NB4 (cell line): ENCODE results near the gene EMP2.
A peak's percentile ranks its signal among the peaks of the same experiment; 100 is the strongest.

Source experiments
- DNase-seq: peaks from one replicate; pipeline ENCODE4 v3.0.0; 2010; ENCODE audit warnings: low read depth
- H3K4me3 ChIP-seq: one replicate; pipeline ENCODE4 v1.5.1; 2011; ENCODE audit warnings: mild to moderate bottlenecking, low read depth, low read length, moderate library complexity
- MYC ChIP-seq: IDR thresholded peaks from 2 replicates; pipeline ENCODE4 v1.6.1; 2011; ENCODE audit warnings: low read depth, low read length
- POLR2A ChIP-seq: IDR thresholded peaks from 2 replicates; pipeline ENCODE4 v1.6.1; 2011; ENCODE audit warnings: mild to moderate bottlenecking; ENCODE audit not compliant: insufficient read length; ENCODE audit errors: extremely low read depth
- TF ChIP-seq, protein P1 (sequence below): IDR thresholded peaks from one replicate; pipeline ENCODE4 v1.5.1; 2012; ENCODE audit warnings: low read depth, low read length
- TF ChIP-seq, protein P2 (sequence below): IDR thresholded peaks from 2 replicates; pipeline ENCODE4 v1.6.1; 2011; ENCODE audit warnings: low read depth, low read length

Gene EMP2

DNA sequence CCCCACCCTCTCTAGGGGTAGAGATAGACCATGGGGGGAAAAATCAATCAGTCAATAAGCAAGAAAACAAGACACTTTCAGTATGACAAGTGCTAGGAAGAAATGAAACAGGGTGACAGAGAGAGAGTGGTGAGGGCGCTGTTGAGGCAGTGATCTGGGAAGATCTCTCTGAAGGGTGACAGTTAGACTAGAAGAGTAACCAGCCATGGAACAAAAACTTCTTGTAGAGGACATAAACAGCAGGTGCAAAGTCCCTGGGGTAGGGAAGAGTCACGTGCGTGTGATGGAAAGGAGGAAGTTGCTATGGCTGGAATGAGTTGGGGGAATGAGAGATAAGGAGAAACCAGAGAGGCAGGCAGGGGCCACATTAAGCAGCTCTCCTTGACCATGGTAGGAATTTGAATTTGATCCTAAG is 16.8 kb upstream of the EMP2 start:
- peak; percentile 33 for DNase-seq
- TF ChIP-seq, protein P1, sequence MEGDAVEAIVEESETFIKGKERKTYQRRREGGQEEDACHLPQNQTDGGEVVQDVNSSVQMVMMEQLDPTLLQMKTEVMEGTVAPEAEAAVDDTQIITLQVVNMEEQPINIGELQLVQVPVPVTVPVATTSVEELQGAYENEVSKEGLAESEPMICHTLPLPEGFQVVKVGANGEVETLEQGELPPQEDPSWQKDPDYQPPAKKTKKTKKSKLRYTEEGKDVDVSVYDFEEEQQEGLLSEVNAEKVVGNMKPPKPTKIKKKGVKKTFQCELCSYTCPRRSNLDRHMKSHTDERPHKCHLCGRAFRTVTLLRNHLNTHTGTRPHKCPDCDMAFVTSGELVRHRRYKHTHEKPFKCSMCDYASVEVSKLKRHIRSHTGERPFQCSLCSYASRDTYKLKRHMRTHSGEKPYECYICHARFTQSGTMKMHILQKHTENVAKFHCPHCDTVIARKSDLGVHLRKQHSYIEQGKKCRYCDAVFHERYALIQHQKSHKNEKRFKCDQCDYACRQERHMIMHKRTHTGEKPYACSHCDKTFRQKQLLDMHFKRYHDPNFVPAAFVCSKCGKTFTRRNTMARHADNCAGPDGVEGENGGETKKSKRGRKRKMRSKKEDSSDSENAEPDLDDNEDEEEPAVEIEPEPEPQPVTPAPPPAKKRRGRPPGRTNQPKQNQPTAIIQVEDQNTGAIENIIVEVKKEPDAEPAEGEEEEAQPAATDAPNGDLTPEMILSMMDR = no peak
- TF ChIP-seq, protein P2, sequence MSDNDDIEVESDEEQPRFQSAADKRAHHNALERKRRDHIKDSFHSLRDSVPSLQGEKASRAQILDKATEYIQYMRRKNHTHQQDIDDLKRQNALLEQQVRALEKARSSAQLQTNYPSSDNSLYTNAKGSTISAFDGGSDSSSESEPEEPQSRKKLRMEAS = peak; percentile 40
- H3K4me3 ChIP-seq = no peak overlapping the region

DNA sequence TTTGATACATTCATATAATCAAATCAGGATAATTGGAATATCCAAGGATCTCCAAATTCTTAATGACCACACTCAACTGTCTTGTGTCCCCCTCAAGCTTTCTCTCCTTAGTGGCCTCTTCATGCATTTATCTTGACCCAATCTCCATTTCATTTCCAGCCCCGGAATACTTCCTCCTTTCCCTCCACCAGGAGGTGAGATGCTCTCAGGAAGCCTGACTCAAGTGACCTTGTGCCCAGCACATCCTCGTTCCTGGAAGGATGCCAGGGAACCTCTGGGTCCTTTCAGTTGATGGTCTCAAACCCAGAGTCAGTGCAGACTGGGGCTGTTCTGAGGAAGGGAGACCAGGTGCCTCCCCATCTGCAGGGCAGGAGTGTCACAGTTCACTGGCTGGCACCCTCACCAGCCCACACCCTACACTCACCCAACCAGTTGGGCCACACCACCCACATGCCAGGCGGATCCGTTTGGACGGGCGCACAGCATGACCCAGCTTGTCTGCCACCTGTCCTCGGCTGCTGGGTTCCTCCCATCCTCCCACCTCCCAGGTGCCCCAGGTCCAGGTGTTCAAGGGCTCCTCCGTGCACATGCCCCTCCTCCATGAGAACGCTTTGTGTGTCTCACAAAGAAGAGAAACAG is 14.0 kb upstream of the EMP2 start:
- TF ChIP-seq POLR2A = no peak
- no peak for TF ChIP-seq MYC
- TF ChIP-seq, protein P1 = no peak
- TF ChIP-seq, protein P2 = no peak

DNA sequence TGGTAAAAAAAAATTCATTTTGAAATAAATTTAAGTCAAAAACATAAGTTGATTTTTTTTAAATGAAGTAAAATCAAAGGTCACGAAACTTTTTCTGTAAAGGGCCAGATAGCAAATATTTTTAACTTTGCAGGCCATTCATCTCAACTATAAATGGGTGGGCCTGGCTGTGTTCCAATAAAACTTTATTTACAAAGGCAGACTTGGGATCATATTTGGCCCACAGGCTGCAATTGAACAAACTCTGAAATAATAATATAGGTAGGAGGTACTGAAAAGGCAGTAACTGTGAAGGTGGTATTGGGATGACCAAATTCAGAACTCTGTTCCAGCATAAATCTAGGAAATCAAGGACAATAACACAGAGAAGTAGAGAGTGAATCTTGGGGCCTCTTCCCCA is 12.2 kb upstream of the EMP2 start:
- TF ChIP-seq MYC (no peak), POLR2A (no peak)
- TF ChIP-seq, protein P2 = no peak
- no peak for DNase-seq
- H3K4me3 ChIP-seq = no peak overlapping the region

More for the DNA sequence above, 14.0 kb upstream of the EMP2 start:
- no peak for DNase-seq
- no peak overlapping the region for H3K4me3 ChIP-seq

DNA sequence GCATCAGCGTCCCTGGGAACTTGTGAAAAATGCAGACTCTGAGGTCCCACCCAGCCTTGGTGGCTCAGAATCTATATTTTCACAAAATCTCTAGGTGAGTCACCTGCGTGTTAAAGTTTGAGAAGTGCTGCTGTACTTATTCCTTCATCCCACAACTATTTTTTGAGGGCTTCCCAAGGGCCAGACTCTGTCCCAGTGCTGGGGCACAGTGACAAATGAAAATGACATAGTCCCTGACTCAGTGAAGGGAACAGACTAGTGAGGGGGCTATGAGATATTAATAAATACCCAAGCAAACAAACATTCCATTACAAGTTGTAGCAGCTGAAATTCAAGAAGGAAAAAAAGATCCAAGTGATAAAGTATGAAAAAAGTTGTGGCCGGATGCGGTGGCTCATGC is 9.9 kb upstream of the EMP2 start:
- DNase-seq = no peak
- TF ChIP-seq POLR2A (no peak), MYC (no peak)
- TF ChIP-seq, protein P2 = no peak
- TF ChIP-seq, protein P1 = no peak
- H3K4me3 ChIP-seq = no peak overlapping the region

DNA sequence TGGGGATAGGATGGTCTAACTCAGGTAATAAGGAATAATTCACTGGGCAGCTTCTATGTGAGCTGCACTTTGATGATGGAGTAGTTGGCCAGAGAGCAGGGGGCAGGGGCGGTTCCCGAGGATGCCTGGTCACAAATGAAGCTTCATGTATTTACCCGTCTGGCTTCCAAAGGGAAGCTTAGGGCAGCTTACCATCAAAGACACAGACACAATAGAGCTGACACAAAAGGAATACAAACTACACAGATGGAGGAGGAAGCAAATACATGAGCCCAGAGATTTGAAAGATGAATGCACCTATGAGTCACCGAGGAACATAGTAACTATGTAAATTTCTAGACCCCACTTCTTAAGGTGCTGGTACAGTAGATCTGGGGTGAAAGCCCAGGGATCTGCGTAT is 8.7 kb upstream of the EMP2 start:
- TF ChIP-seq MYC (no peak), POLR2A (no peak)
- TF ChIP-seq, protein P2 = no peak
- TF ChIP-seq, protein P1 = no peak
- no peak for DNase-seq
- H3K4me3 ChIP-seq = no peak overlapping the region

DNA sequence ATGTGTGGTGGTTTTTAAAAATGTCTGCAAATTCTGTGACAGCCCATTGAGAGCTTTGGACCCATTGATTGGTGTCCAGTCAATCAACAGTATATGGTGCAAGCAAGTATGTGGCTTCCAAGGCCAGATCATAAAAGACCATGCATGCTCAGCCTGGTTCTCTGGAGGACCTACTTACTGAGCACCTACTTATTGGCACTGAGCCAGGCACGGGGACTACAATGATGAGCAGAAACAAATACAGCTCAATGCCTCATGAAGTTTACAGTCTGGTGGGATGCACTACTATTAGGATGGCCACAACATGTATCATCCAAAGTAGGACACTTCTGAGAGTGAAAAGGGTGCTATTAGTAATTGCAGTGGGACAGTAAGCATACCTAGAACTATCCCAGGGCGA is 7.2 kb upstream of the EMP2 start:
- no peak for TF ChIP-seq MYC
- TF ChIP-seq, protein P1 = no peak
- no peak for DNase-seq
- H3K4me3 ChIP-seq = no peak overlapping the region
